GM12874 (cell line): ENCODE results near the gene MUC6.

Experiments used
- TF ChIP-seq, protein P1 (sequence below): IDR thresholded peaks from 2 replicates; pipeline ENCODE4 v1.5.1; 2011; ENCODE audit warnings: low read depth, mild to moderate bottlenecking, control low read depth, low read length, moderate library complexity; ENCODE audit not compliant: insufficient read depth

Gene MUC6

DNA sequence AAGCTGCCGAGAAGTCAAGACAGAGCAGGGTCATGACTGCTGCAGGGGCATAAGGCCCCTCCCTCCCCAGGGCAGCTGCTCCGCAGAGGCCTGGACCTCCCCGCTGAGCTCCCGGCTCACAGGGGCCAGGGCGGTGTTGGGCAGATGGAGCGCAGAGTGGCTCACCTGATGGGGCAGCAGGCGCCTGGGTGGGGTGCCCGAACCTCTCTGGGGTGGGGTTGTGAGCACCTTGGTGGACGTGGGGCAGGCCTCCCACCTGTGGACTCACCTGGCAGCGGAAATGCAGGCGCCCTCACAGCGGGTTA is 22.9 kb downstream of the MUC6 start:
- TF ChIP-seq, protein P1, sequence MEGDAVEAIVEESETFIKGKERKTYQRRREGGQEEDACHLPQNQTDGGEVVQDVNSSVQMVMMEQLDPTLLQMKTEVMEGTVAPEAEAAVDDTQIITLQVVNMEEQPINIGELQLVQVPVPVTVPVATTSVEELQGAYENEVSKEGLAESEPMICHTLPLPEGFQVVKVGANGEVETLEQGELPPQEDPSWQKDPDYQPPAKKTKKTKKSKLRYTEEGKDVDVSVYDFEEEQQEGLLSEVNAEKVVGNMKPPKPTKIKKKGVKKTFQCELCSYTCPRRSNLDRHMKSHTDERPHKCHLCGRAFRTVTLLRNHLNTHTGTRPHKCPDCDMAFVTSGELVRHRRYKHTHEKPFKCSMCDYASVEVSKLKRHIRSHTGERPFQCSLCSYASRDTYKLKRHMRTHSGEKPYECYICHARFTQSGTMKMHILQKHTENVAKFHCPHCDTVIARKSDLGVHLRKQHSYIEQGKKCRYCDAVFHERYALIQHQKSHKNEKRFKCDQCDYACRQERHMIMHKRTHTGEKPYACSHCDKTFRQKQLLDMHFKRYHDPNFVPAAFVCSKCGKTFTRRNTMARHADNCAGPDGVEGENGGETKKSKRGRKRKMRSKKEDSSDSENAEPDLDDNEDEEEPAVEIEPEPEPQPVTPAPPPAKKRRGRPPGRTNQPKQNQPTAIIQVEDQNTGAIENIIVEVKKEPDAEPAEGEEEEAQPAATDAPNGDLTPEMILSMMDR = no peak

DNA sequence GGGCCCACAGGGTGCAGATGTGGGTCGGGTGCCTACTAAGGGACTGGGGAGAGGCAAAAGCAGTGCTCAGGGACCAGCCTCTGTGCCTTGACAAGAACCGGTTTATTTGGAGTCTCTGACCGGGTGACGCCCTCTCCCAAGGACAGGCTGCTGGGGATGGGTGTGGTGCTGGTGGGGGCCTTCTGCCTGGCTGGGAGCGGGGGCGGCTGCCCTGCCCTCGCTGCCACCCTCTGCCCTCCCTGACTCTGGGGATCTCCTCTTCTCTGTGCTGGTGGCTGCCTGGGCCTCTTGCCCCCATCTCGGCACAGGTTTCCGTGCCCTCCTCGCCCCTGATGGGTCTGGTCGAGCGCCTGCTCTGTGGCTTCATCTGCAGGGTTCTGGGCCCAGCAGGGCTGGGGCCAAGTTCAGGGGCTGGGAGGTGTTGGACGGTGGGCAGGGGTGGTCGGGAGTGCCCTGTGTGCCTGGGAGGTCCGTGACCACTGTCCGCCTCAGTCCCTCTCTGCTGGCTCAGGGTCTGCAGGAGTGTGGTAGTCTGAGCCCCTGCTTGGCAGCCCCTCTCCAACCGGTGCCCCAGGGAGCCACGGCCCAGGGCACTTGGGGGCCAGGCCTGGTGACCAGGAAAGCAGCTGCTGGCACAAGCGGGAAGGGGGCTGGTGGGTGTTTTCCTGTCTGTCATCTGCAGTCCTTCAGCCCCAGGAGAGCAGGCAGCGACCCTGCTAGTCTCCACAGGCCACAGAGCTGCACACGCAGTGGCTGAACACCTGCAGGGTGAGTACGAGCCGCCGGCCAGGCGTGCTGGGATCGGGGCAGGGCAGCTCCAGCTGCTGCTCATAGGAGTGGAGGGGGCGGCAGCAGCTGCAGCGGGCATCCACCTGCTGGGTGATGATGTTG is 23.5 kb downstream of the MUC6 start:
- TF ChIP-seq, protein P1 = no peak

DNA sequence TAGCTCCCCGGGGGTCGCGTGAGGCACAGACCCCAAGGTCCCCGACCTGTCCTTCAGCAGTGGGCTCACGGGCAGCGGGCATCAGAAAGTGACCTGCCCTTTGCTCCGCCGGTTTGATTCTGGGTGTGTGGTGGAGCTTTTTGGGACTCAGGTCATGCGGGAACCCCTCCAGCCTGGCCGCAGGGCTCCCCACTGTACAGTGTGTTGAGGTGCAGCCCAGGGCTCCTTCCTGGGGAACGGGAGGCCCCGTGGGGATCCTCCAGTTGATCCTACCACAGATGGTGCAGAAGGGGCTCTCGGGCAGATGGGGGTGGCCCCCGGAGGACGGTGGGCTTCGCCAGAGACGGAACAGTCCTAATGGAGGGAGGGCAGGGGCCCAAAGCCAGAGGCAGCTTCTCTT is 24.2 kb downstream of the MUC6 start:
- TF ChIP-seq, protein P1 = no peak

DNA sequence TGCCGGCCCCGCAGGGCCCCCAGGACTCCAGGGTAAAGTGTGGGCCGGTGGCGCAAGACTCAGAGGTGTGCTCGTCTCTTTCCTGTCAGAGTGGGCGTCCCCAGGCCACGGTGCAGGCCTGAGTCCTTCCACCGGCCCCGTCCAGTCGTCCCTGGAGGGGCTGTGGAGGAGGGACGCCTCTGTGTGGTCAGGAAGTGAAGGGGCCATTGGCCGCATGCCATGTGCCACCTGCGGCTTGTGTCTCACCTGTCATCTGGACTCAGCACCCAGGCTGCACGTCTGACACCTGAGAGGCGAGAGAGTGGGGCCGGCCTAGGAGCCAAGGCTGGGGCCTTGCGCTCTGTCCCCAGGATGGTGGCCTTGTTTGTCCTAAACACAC is 25.2 kb downstream of the MUC6 start:
- TF ChIP-seq, protein P1 = no peak

DNA sequence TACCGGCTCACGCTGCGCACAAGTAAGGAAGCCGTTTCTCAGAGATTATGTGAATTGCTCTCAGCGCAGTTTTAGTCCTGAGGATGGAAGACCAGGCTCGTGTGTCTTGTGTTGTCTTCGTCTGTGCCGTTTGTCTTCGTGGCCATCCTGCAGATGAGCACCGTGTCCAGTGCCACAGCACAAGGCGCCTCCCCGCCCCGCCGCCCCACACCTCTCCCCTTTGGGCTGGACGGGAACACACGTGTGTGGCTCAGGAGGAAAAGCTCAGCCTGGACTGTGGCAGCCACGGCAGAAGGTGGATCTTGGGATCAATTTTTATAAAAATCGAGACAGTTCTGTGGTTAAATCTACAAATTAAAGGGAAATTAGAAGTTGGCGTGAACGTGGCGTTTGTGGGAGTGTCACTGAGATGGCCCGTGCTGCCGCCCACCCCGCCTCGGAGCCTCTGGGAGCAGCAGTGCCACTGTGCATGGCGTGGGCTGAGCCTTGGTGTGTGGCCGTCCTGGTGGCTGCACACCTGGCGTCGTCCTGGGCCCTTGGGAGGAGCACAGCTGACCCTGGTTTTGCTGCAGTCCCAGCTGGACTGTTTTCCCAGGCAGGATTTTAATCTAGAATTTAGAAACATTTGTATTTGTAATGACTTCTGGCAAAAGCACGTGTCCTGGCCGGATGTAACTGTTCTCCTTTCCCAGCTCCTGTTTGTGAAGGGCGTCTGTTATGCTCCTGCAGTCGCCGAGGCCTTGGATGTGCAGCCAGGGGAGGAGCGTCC is 25.8 kb downstream of the MUC6 start:
- TF ChIP-seq, protein P1 = no peak

DNA sequence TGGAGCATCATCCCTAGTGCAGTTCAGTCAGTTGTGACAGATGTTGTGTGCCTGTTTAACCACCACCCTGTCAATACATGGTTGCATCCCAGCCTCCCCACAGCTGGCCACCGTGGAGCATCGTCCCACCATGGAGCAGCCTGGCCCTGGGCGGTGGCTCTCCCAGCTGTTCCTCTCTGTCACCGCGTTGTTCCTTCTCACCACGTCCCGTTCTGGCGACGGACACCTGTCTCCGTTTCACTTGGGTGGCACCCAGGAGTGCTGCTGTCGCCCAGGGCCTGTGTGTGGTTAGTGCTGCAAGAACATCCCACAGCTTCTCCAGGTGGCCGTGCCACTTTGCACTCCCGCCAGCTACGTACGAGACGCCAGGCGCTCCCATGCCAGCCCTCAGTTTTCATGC is 26.5 kb downstream of the MUC6 start:
- TF ChIP-seq, protein P1 = no peak

DNA sequence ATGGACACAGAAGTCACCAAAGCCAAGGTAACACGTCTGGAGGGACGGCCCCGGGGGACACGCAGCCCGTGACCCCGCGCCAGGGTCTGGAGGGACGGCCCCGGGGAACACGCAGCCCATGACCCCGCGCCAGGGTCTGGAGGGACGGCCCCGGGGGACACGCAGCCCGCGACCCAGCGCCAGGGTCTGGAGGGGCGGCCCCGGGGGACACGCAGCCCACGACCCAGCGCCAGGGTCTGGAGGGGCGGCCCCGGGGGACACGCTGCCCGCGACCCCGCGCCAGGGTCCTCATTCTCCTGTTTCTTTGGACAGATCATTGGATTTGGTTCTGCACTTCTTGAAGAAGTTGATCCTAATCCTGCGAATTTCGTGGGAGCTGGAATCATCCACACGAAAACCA is 27.1 kb downstream of the MUC6 start:
- TF ChIP-seq, protein P1 = no peak
